GM12878 (cell line): Measurements from ENCODE around the gene PPP1R14B.

Source experiments
- CEBPB ChIP-seq, 2 experiments: fragments of 150-350 bp in 1 of 2; IDR thresholded peaks; 2 replicates each; pipeline ENCODE4 v1.6.1; 2012 to 2014; ENCODE audit warnings: low read depth in 2 of 2, low read length in 2 of 2, borderline replicate concordance in 1 of 2, inconsistent platforms in 1 of 2
- CEBPZ ChIP-seq: fragments of 150-350 bp; IDR thresholded peaks from 2 replicates; pipeline ENCODE4 v1.6.1; 2016; ENCODE audit warnings: low read depth, low read length
- CTCF ChIP-seq, 3 experiments: IDR thresholded peaks in 2 of 3; conservative IDR thresholded peaks in 1 of 3; 2 replicates each; pipeline ENCODE4 v1.5.1; 2011; ENCODE audit warnings: low read depth in 3 of 3, low read length in 3 of 3, mild to moderate bottlenecking in 3 of 3, control low read depth in 2 of 3, moderate library complexity in 2 of 3, inconsistent platforms in 1 of 3, mixed read lengths in 1 of 3; ENCODE audit not compliant: control insufficient read depth in 2 of 3, insufficient read depth in 1 of 3; ENCODE audit errors: extremely low read depth in 1 of 3
- EGR1 ChIP-seq, 2 experiments: IDR thresholded peaks; 1 replicate in 1 of 2; 2 replicates in 1 of 2; pipeline ENCODE4 v1.6.1; 2011 to 2012; ENCODE audit warnings: low read depth in 2 of 2, low read length in 2 of 2, borderline replicate concordance in 1 of 2, mild to moderate bottlenecking in 1 of 2, moderate library complexity in 1 of 2
- EZH2 ChIP-seq: IDR thresholded peaks from 2 replicates; pipeline ENCODE4 v1.6.1; 2012; ENCODE audit warnings: low read depth, mild to moderate bottlenecking, control low read depth, inconsistent platforms, low read length, borderline replicate concordance; ENCODE audit not compliant: control insufficient read depth
- MAX ChIP-seq: IDR thresholded peaks from 2 replicates; pipeline ENCODE4 v1.6.1; 2012; ENCODE audit warnings: low read depth, low read length, improper control_type of control experiment
- MXI1 ChIP-seq: fragments of 150-350 bp; IDR thresholded peaks from 2 replicates; pipeline ENCODE4 v1.6.1; 2011; ENCODE audit warnings: low read depth, mild to moderate bottlenecking, inconsistent platforms, low read length, improper control_type of control experiment
- POLR2A ChIP-seq: IDR thresholded peaks from 2 replicates; pipeline ENCODE4 v1.6.1; 2011; ENCODE audit warnings: low read depth, mild to moderate bottlenecking, low read length
- POLR2AphosphoS5 ChIP-seq: IDR thresholded peaks from 2 replicates; pipeline ENCODE4 v1.6.1; 2011; ENCODE audit warnings: mild to moderate bottlenecking, low read length, inconsistent platforms
- SMAD1 ChIP-seq: fragments of 450-650 bp; IDR thresholded peaks from 2 replicates; pipeline ENCODE4 v1.6.1; 2018; ENCODE audit warnings: mild to moderate bottlenecking, low read depth; ENCODE audit not compliant: partially characterized antibody
- SUZ12 ChIP-seq: fragments of 200-600 bp; sonication (generic); IDR thresholded peaks from one replicate; pipeline ENCODE4 v1.6.1; 2018; ENCODE audit warnings: antibody characterized with exemption, mild to moderate bottlenecking; ENCODE audit not compliant: unreplicated experiment
- YY1 ChIP-seq: IDR thresholded peaks from 2 replicates; pipeline ENCODE4 v1.6.1; 2011; ENCODE audit warnings: low read depth, mild to moderate bottlenecking, low read length
- ZNF24 ChIP-seq: fragments of 450-650 bp; IDR thresholded peaks from 2 replicates; pipeline ENCODE4 v1.6.1; 2017; ENCODE audit warnings: antibody characterized with exemption, mild to moderate bottlenecking

- TF ChIP-seq EZH2: no peak
- no peak for TF ChIP-seq POLR2AphosphoS5
- TF ChIP-seq ZNF24: no peak
- no peak for TF ChIP-seq CEBPB (IDR thresholded peaks at IDR 0.05; ENCODE audit: borderline replicate concordance in 1 of 2, low read depth in 2 of 2, low read length in 2 of 2)
- TF ChIP-seq YY1: no peak
- TF ChIP-seq CTCF (IDR thresholded peaks at IDR 0.05 in 2 of 3, conservative IDR thresholded peaks at IDR 0.05 in 1 of 3; ENCODE audit: control insufficient read depth in 2 of 3, extremely low read depth in 1 of 3, insufficient read depth in 1 of 3, low read depth in 3 of 3, low read length in 3 of 3): no peak
- TF ChIP-seq MXI1: no peak
- TF ChIP-seq MAX: no peak
- TF ChIP-seq CEBPZ: no peak
- TF ChIP-seq SUZ12: no peak
- TF ChIP-seq SMAD1: no peak
- TF ChIP-seq POLR2A: no peak
- TF ChIP-seq EGR1 (IDR thresholded peaks at IDR 0.05; ENCODE audit: borderline replicate concordance in 1 of 2, low read depth in 2 of 2, low read length in 2 of 2): no peak
Observed at GRCh38 chr11:64265176-64266160, 18.7 kb upstream of the PPP1R14B start.
